A673 (cell line): Measurements from ENCODE around the gene KBTBD2. TPM values are rescaled to one million over a fixed set of nuclear protein-coding genes. Genes with fewer than 3 reads are reported as not detected.
"Not testable (repeated sequence)": the region's sequence is repeated elsewhere in the genome, so short reads cannot be mapped to it uniquely, and the experiment has no call there.

Experiments
- BruUV-seq: library from RNA; stranded (reverse); fragments of 400-500 nt; replicated peaks from 2 replicates; lab custom pipeline; 2021; lab: Mats Ljungman, UMichigan
- CTCF ChIA-PET: fragments of 300-600 bp; sonication (Branson Sonifier 250); formaldehyde crosslinking; loops from one replicate; lab custom pipeline; 2022; ENCODE audit warnings: antibody characterized with exemption; lab: Charles Lee
- POLR2A ChIA-PET: fragments of 300-600 bp; sonication (Branson Sonifier 250); formaldehyde crosslinking; loops from one replicate; lab custom pipeline; 2022; ENCODE audit warnings: antibody characterized with exemption; ENCODE audit not compliant: low non-redundant PET; lab: Charles Lee
- DNase-seq: peaks from one replicate; pipeline ENCODE4 v3.0.0-alpha.2; 2015; ENCODE audit warnings: low spot score
- H3K27ac ChIP-seq: fragments of 200-600 bp; sonication (generic); 2 replicates; pipeline ENCODE4 v1.5.1; 2016; ENCODE audit warnings: mixed run types, low read depth, mild to moderate bottlenecking, mixed read lengths, antibody characterized with exemption, low read length; ENCODE audit not compliant: poor library complexity, severe bottlenecking
- H3K27me3 ChIP-seq: fragments of 200-600 bp; sonication (generic); replicated peaks from 2 replicates; pipeline ENCODE4 v1.6.1; 2017; ENCODE audit warnings: mixed run types, low read depth, mild to moderate bottlenecking, mixed read lengths, antibody characterized with exemption, low read length; ENCODE audit not compliant: insufficient read depth, poor library complexity
- H3K36me3 ChIP-seq: fragments of 200-600 bp; sonication (generic); 2 replicates; pipeline ENCODE4 v1.6.1; 2016; ENCODE audit warnings: mixed run types, mild to moderate bottlenecking, mixed read lengths, antibody characterized with exemption, low read length; ENCODE audit not compliant: insufficient read depth, poor library complexity, severe bottlenecking
- H3K4me1 ChIP-seq: fragments of 200-600 bp; sonication (generic); 2 replicates; pipeline ENCODE4 v1.6.1; 2017; ENCODE audit warnings: mixed run types, mild to moderate bottlenecking, mixed read lengths, antibody characterized with exemption, low read length; ENCODE audit not compliant: insufficient read depth, poor library complexity, severe bottlenecking
- H3K4me3 ChIP-seq: fragments of 200-600 bp; sonication (generic); 2 replicates; pipeline ENCODE4 v1.5.1; 2016; ENCODE audit warnings: low read depth, mixed run types, mild to moderate bottlenecking, mixed read lengths, low read length; ENCODE audit not compliant: poor library complexity, severe bottlenecking
- H3K9me3 ChIP-seq: fragments of 200-600 bp; sonication (generic); 2 replicates; pipeline ENCODE4 v1.6.1; 2016; ENCODE audit warnings: mixed run types, low read depth, mild to moderate bottlenecking, mixed read lengths, antibody characterized with exemption, low read length; ENCODE audit not compliant: poor library complexity, severe bottlenecking
- EZH2 ChIP-seq: fragments of 200-600 bp; sonication (generic); IDR thresholded peaks from 2 replicates; pipeline ENCODE4 v1.6.1; 2017; ENCODE audit warnings: borderline replicate concordance, low read depth, mild to moderate bottlenecking, mixed read lengths, antibody characterized with exemption, low read length; ENCODE audit not compliant: poor library complexity, severe bottlenecking
- intact Hi-C: fragments of 100-400 bp; cut with micrococcal nuclease; formaldehyde crosslinking; loops from one replicate; pipeline ENCODE4 v1.10.0; 2022; ENCODE audit not compliant: unreplicated experiment
- total RNA-seq: library from RNA; stranded (reverse); gene quantifications from 2 replicates; pipeline ENCODE4 v1.2.3, GENCODE V29; 2021
- TF ChIP-seq, protein P1 (sequence below): fragments of 300-800, 200-600 bp; sonication (generic); conservative IDR thresholded peaks from 2 replicates; pipeline ENCODE4 v1.5.1; 2017; ENCODE audit warnings: low read depth, mild to moderate bottlenecking, antibody characterized with exemption, low read length, moderate library complexity, mixed read lengths

KBTBD2 gene
- total RNA-seq, 1 experiment from 2014 or later, result 51.0 TPM

- H3K36me3 ChIP-seq, result peaks cover 36% of the 10 kb centered on the region
- intact Hi-C loops, result no loop called here
- no peaks in the 10 kb centered on the region for H3K4me1 ChIP-seq
- TF ChIP-seq, protein P1, sequence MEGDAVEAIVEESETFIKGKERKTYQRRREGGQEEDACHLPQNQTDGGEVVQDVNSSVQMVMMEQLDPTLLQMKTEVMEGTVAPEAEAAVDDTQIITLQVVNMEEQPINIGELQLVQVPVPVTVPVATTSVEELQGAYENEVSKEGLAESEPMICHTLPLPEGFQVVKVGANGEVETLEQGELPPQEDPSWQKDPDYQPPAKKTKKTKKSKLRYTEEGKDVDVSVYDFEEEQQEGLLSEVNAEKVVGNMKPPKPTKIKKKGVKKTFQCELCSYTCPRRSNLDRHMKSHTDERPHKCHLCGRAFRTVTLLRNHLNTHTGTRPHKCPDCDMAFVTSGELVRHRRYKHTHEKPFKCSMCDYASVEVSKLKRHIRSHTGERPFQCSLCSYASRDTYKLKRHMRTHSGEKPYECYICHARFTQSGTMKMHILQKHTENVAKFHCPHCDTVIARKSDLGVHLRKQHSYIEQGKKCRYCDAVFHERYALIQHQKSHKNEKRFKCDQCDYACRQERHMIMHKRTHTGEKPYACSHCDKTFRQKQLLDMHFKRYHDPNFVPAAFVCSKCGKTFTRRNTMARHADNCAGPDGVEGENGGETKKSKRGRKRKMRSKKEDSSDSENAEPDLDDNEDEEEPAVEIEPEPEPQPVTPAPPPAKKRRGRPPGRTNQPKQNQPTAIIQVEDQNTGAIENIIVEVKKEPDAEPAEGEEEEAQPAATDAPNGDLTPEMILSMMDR, result no peak
- TF ChIP-seq EZH2, result no peak
- DNase-seq, result no peak
- H3K4me3 ChIP-seq, result no peak overlapping the region
- CTCF ChIA-PET, result no interaction called here
- H3K9me3 ChIP-seq, result no peaks in the 10 kb centered on the region
- BruUV-seq, result no TSS peak
- H3K27me3 ChIP-seq, result no peaks in the 10 kb centered on the region
- POLR2A ChIA-PET, result no interaction called here
- no peak overlapping the region for H3K27ac ChIP-seq
Observed at GRCh38 chr7:32929430-32930143, 38.0 kb upstream of the KBTBD2 start.

DNA sequence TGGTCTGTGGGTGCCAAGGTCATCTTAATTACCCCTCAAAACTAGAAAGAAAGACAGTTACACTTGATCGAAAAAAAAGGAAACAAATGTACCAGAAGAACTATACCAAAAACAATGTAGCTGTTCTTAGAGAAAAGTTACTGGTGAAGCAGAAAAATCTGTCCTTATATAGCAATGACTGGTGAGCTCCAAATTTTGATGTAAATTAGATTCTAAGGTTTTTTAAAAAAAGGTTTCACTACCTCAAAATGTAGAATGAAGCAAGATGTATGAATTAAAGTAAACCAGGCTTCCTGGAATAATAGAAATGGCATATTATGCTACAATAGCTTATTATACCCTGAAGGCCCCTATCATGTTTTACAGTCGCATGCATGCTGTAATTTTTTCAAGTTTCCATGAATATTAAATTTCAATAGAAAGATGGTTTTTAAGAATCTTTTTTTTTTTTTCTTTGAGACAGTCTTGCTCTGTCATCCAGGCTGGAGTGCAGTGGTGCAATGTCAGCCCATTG lies 37.3 kb upstream of the KBTBD2 start:
- intact Hi-C loops, result no loop called here
- Histone ChIP-seq H3K27me3 (no peaks in the 10 kb centered on the region), H3K4me3 (no peak overlapping the region), H3K4me1 (no peaks in the 10 kb centered on the region), H3K27ac (no peak overlapping the region), H3K36me3 (peaks cover 38% of the 10 kb centered on the region), H3K9me3 (no peaks in the 10 kb centered on the region)
- TF ChIP-seq, protein P1, result no peak
- no peak for TF ChIP-seq EZH2
- BruUV-seq, result no TSS peak
- ChIA-PET CTCF (no interaction called here), POLR2A (no interaction called here)
- DNase-seq, result no peak

- no peak for DNase-seq
- Histone ChIP-seq H3K27ac (no peak overlapping the region), H3K27me3 (no peaks in the 10 kb centered on the region), H3K36me3 (peaks cover 47% of the 10 kb centered on the region), H3K4me3 (no peak overlapping the region), H3K4me1 (no peaks in the 10 kb centered on the region), H3K9me3 (no peaks in the 10 kb centered on the region)
- POLR2A ChIA-PET, result no interaction called here
- no peak for TF ChIP-seq EZH2
- TF ChIP-seq, protein P1, result no peak
- CTCF ChIA-PET, result no interaction called here
- intact Hi-C loops, result no loop called here
- no TSS peak for BruUV-seq
Observed at GRCh38 chr7:32921896-32922295, 30.3 kb upstream of the KBTBD2 start.

GRCh38 chr7:32916994-32917393 lies 25.4 kb upstream of the KBTBD2 start:
- CTCF ChIA-PET, POLR2A ChIA-PET, DNase-seq, H3K9me3 ChIP-seq, H3K4me1 ChIP-seq, intact Hi-C loops, H3K4me3 ChIP-seq, H3K27ac ChIP-seq, H3K27me3 ChIP-seq: not testable (repeated sequence)
- TSS peak; percentile 59 for BruUV-seq
- H3K36me3 ChIP-seq, result peaks cover 55% of the 10 kb centered on the region
